ENCODE data around the gene FOXK2.

FOXK2 gene

DNA sequence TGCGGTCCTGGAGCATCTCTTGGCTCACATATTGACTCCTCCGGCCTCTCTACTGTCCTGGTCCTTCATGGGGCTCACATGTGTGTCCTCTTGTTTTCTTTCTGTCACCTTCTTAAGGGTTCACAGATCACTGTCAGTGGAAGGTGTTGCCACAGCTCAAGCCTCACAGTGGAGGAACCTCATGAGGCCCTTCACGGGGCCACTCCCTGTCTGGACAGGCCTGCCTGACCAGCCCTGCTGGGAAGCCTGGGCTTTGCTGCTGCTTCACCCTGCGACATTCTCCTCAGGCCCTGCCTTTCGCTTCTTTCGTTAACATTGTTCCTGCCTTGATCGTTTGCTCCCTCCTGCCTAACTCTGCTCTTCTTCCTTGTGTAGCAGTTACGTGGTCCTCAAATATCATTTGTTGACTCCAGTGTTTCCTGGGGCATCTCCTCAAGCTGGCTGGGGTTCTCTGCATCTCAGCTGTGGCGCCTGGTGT, 72.8 kb downstream of the FOXK2 start:
- peak overlapping the region; percentile 78 for H3K27ac ChIP-seq (ENCODE audit: low read depth, low read length)
- H3K79me2 ChIP-seq (ENCODE audit: control insufficient read depth, insufficient read depth, low read length, unreplicated experiment): peaks cover 10% of the 10 kb centered on the region
- no peak overlapping the region; the same call in 1 of the 2 replicates for H3K4me3 ChIP-seq (ENCODE audit: low read depth, low read length)
- H3K36me3 ChIP-seq (ENCODE audit: insufficient read depth, low read length): peaks cover 23% of the 10 kb centered on the region; the same call in 1 of the 2 replicates
- H3K4me1 ChIP-seq (ENCODE audit: control insufficient read depth, insufficient read depth, low read length, unreplicated experiment): peaks cover 9% of the 10 kb centered on the region
- H3K27me3 ChIP-seq (ENCODE audit: insufficient read depth, low read length): no peaks in the 10 kb centered on the region
- H2AFZ ChIP-seq (ENCODE audit: low read length, unreplicated experiment): no peak overlapping the region

DNA sequence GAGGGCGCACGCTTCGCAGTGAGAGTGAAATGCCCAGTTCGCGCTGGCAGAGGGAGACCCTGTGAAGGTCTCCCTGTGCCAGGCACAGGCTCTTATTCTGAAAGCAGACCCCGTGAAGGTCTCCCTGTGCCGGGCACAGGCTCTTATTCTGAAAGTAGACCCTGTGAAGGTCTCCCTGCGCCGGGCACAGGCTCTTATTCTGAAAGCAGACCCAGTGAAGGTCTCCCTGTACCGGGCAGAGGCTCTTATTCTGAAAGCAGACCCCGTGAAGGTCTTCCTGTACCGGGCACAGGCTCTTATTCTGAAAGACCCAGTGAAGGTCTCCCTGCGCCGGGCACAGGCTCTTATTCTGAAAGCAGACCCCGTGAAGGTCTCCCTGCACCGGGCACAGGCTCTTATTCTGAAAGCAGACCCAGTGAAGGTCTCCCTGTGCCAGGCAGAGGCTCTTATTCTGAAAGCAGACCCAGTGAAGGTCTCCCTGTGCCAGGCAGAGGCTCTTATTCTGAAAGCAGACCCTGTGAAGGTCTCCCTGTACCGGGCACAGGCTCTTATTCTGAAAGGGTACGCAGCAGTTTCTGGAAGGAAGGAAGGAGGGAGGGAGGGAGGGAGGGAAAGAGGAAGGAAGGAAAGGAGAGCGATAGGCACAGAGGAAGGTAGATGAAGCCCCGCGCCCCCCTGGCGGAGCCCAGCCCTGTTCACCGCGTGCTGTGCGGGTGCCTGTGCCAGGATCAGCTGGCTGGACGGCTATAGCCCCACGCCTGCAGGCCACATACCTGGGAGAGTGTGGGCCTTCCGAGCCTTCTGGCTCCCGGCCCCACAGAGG, 73.4 kb downstream of the FOXK2 start:
- Histone ChIP-seq H2AFZ (ENCODE audit: low read length, unreplicated experiment) (peak overlapping the region; percentile 79), H3K4me3 (ENCODE audit: low read depth, low read length) (peak overlapping the region; percentile 89), H3K27me3 (ENCODE audit: insufficient read depth, low read length) (no peaks in the 10 kb centered on the region), H3K36me3 (ENCODE audit: insufficient read depth, low read length) (peaks cover 18% of the 10 kb centered on the region; the same call in 1 of the 2 replicates), H3K79me2 (ENCODE audit: control insufficient read depth, insufficient read depth, low read length, unreplicated experiment) (peaks cover 13% of the 10 kb centered on the region), H3K4me1 (ENCODE audit: control insufficient read depth, insufficient read depth, low read length, unreplicated experiment) (peaks cover 9% of the 10 kb centered on the region), H3K27ac (ENCODE audit: low read depth, low read length) (peak overlapping the region; percentile 78)

DNA sequence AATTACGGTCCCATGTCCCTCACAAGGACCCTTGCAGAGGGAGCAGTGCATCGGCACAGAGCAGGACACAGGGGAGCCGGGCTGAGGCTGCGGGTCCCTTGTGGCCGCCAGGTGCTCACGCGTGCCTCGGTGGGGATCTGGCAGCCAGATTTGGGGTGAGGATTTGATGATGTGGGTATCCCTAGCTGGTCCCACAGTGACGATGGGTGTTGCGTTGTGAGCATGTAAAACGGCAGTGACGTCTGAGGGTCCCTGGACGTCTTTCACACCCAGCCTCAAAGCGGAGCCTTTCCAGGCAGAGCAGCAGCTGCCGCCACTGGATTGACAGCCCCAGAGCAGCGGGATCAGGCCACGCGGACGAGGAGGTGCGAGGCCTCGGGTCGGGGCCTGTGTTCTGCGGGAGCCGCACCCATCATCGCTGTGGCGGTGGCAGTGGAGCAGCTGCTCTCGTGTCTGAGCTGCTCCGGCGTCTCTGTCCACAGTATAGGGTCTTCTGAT, 74.1 kb downstream of the FOXK2 start:
- Histone ChIP-seq H3K36me3 (ENCODE audit: insufficient read depth, low read length) (peaks cover 18% of the 10 kb centered on the region; the same call in 1 of the 2 replicates), H3K4me3 (ENCODE audit: low read depth, low read length) (peak overlapping the region; percentile 89), H3K27me3 (ENCODE audit: insufficient read depth, low read length) (no peaks in the 10 kb centered on the region), H3K79me2 (ENCODE audit: control insufficient read depth, insufficient read depth, low read length, unreplicated experiment) (peaks cover 16% of the 10 kb centered on the region), H3K27ac (ENCODE audit: low read depth, low read length) (peak overlapping the region; percentile 78), H2AFZ (ENCODE audit: low read length, unreplicated experiment) (peak overlapping the region; percentile 79), H3K4me1 (ENCODE audit: control insufficient read depth, insufficient read depth, low read length, unreplicated experiment) (peaks cover 9% of the 10 kb centered on the region)

DNA sequence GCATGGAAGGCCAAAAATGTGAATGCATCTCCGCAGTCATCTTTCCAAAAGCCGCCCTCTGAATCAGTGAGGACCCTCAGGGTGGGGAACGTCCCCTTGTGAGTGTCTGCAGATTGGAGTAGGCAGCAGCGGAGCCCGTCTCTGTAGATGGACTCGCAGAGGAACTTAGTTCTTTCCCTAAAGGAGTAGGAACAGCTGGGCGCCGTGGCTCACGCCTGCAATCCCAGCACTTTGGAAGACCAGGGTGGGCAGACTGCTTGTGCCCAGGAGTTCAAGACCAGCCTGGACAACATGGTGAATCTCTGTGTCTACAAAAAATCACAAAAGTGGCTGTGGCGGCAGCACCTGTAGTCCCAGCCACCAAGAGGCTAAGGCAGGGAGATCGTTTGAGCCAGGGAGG, 75.0 kb downstream of the FOXK2 start:
- H3K36me3 ChIP-seq (ENCODE audit: insufficient read depth, low read length): peaks cover 18% of the 10 kb centered on the region; the same call in 1 of the 2 replicates
- H3K27me3 ChIP-seq (ENCODE audit: insufficient read depth, low read length): no peaks in the 10 kb centered on the region
- H3K4me3 ChIP-seq (ENCODE audit: low read depth, low read length): no peak overlapping the region
- H3K4me1 ChIP-seq (ENCODE audit: control insufficient read depth, insufficient read depth, low read length, unreplicated experiment): peaks cover 9% of the 10 kb centered on the region
- no peak overlapping the region for H2AFZ ChIP-seq (ENCODE audit: low read length, unreplicated experiment)
- no peak overlapping the region for H3K27ac ChIP-seq (ENCODE audit: low read depth, low read length)
- H3K79me2 ChIP-seq (ENCODE audit: control insufficient read depth, insufficient read depth, low read length, unreplicated experiment): peaks cover 16% of the 10 kb centered on the region

DNA sequence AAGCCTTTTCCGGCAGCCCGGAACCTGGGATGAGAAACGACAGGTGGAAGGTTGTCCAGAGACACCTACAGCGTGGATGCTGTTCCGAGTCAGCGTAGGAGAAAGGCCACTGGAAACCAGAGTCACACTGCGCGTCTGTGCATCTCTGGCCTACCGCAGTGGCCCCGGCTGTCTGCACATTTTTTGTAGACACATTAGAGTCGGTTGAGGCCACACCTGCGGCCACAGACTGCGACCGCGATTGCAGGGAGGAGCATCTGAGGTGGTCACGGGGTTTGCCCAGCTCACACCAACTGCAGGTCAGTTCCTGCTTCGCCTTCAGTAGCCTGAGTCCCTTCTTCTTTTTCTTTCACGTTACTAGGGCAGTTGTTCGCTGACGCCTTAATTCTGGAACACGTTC, 76.4 kb downstream of the FOXK2 start:
- no peak overlapping the region for H3K27ac ChIP-seq (ENCODE audit: low read depth, low read length)
- H2AFZ ChIP-seq (ENCODE audit: low read length, unreplicated experiment): no peak overlapping the region
- peaks cover 24% of the 10 kb centered on the region; the same call in 1 of the 2 replicates for H3K36me3 ChIP-seq (ENCODE audit: insufficient read depth, low read length)
- no peaks in the 10 kb centered on the region for H3K27me3 ChIP-seq (ENCODE audit: insufficient read depth, low read length)
- peaks cover 16% of the 10 kb centered on the region for H3K79me2 ChIP-seq (ENCODE audit: control insufficient read depth, insufficient read depth, low read length, unreplicated experiment)
- H3K4me1 ChIP-seq (ENCODE audit: control insufficient read depth, insufficient read depth, low read length, unreplicated experiment): peaks cover 9% of the 10 kb centered on the region
- H3K4me3 ChIP-seq (ENCODE audit: low read depth, low read length): no peak overlapping the region

DNA sequence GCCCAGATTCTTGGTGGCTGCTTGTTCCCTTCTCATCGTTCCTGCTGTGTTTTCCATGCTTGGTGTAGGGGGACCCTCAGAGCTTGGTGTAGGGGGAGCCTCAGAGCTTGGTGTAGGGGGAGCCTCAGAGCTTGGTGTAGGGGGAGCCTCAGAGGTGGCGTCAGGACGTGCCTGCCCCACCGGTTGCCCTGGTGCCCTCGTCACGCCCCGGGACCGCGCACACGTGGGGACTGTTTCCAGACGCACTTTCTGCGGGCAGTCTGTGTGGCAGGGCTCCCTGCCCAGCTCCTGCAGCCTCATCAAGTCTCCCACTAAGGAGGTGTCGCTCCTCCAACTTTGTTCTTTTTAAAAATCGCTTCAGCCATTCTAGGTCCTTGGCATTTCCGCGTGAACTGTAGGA, 76.8 kb downstream of the FOXK2 start:
- no peak overlapping the region for H2AFZ ChIP-seq (ENCODE audit: low read length, unreplicated experiment)
- H3K4me1 ChIP-seq (ENCODE audit: control insufficient read depth, insufficient read depth, low read length, unreplicated experiment): peaks cover 9% of the 10 kb centered on the region
- H3K27me3 ChIP-seq (ENCODE audit: insufficient read depth, low read length): no peaks in the 10 kb centered on the region
- H3K36me3 ChIP-seq (ENCODE audit: insufficient read depth, low read length): peaks cover 28% of the 10 kb centered on the region; the same call in 1 of the 2 replicates
- H3K4me3 ChIP-seq (ENCODE audit: low read depth, low read length): no peak overlapping the region
- H3K79me2 ChIP-seq (ENCODE audit: control insufficient read depth, insufficient read depth, low read length, unreplicated experiment): peaks cover 16% of the 10 kb centered on the region
- H3K27ac ChIP-seq (ENCODE audit: low read depth, low read length): no peak overlapping the region

DNA sequence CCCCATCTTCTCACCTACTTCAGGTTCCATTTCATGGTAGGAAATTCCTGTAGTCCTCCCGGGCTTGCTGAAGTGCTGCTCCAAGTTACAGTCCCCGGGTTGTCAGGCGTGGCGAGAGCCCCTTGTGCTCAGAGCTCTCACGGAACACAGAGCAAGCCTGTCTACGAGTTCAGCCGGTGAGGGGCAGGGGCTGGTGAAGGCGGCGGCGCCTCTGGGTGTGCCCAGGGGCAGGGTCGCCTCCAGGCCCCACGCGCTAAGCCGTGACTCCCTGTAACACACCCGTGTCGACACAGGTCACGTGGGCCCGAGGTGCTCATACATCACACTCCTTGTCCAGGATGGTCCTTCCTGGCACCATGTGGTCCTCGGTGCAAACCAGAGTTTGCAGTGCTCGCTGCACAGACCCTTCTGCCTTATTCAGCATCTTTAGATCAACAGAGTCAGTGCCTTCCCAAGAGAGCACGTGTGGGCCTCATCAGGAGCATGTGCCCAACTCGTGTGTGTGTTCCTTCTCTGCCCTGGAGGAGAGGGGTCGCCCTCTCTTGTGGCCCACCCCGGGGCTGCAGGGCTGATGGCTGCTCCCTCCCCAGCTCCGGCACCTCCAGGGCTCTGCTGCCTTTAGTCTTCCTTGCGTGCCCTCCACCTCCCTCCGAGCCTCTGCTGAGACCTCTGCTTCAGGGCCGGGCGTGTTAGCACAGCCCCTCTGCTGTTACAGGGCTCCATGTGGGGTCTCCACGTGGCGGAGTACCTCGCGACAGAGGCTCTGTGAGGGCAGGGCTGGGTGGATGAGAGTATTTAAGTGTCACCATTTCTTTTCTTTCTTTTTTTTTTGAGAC, 77.5 kb downstream of the FOXK2 start:
- H3K27ac ChIP-seq (ENCODE audit: low read depth, low read length): no peak overlapping the region
- peaks cover 9% of the 10 kb centered on the region for H3K4me1 ChIP-seq (ENCODE audit: control insufficient read depth, insufficient read depth, low read length, unreplicated experiment)
- H3K4me3 ChIP-seq (ENCODE audit: low read depth, low read length): no peak overlapping the region
- no peak overlapping the region for H2AFZ ChIP-seq (ENCODE audit: low read length, unreplicated experiment)
- H3K27me3 ChIP-seq (ENCODE audit: insufficient read depth, low read length): no peaks in the 10 kb centered on the region
- peaks cover 16% of the 10 kb centered on the region for H3K79me2 ChIP-seq (ENCODE audit: control insufficient read depth, insufficient read depth, low read length, unreplicated experiment)
- peaks cover 35% of the 10 kb centered on the region; the same call in 1 of the 2 replicates for H3K36me3 ChIP-seq (ENCODE audit: insufficient read depth, low read length)

DNA sequence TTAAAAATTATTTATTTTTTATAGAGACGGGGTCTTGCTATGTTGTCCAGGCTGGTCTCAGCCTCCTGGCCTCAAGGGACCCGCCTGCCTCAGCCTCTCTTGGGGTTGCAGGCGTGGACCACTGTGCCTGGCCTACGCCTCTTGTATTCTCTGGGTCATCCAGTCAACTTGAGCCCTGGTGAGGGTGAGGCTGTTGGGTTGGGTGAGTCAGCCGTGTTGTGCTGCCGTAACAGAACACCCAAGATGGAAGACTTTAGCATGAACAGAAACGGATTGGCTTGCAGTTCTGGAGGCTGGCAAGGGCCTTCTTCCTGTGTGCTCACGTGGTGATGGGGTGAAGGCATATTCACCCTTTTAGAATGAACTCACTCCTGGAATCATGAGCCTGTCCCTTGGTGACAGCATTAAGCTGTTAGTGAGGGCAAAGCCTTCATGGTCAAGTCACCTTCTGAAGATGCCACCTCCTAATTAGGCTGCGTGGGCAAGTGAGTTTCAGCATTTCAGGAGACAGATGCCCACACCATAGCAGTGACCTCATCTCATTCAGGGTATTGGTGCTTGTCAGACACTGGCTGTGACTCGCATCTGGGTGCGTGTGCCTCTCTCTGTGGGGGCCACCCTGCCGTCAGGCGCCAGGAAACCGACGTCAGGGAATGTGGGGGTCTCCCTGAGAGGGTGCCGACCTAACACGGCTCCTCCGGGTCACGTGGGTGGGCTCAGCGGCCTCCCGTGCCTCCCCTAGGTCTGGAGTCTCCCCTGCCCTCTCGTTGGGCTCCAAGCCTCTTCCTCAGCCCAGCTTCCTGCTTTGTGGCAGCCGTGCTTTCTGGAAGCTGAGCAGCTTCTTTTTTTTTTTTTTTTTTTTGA, 79.0 kb downstream of the FOXK2 start:
- no peak overlapping the region for H3K4me3 ChIP-seq (ENCODE audit: low read depth, low read length)
- no peak overlapping the region for H2AFZ ChIP-seq (ENCODE audit: low read length, unreplicated experiment)
- no peak overlapping the region; the same call in 1 of the 2 replicates for H3K27ac ChIP-seq (ENCODE audit: low read depth, low read length)
- peaks cover 16% of the 10 kb centered on the region for H3K79me2 ChIP-seq (ENCODE audit: control insufficient read depth, insufficient read depth, low read length, unreplicated experiment)
- H3K27me3 ChIP-seq (ENCODE audit: insufficient read depth, low read length): no peaks in the 10 kb centered on the region
- H3K36me3 ChIP-seq (ENCODE audit: insufficient read depth, low read length): peaks cover 42% of the 10 kb centered on the region; the same call in 1 of the 2 replicates
- peaks cover 7% of the 10 kb centered on the region for H3K4me1 ChIP-seq (ENCODE audit: control insufficient read depth, insufficient read depth, low read length, unreplicated experiment)

DNA sequence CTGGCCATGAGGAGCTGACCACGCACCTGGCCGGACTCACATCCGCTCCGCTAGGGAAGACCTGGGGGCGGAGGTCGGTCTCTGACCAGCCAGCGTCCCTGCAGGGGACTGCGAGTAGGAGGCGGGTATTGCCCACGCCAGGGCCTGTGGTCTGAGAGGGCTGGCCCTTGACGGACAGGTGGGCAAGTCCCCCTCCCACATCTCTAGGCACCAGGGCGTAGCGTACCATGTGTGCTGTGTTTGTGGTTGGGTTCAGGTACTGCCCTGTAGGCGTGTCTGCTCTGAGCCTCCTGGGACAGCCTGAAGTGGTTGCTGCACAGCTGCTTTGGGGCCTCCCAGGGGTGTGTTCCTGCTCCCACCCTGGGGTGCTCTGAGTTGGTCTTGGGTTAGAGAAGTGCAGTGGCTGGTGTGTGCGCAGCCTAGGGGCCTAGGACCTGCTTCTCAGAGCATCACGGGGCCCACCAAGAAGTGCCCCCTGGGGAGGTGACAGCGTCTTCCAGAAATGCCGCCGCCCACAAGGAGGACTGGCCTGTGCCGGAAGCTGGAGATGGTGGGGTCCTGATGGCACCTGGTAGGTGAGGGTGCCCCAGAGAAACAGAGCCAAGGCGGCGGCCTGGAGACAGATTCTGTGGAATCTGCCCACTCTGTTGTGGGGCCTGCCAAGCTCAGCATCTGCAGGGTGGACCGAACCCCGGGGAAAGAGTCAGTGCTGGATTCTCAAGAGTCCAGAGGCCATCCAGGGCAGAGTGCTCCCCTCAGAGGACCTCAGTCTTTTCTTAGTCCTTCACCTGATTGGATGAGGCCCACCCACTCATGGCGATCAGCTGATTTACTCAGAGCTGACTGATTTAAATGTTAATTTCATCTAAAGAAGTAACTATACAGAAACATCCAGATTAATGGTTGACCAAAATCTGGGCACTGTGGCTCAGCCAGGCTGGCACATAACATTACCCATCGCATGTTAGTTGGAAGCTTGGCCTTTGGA, 80.4 kb downstream of the FOXK2 start:
- Histone ChIP-seq H3K4me3 (ENCODE audit: low read depth, low read length) (no peak overlapping the region), H2AFZ (ENCODE audit: low read length, unreplicated experiment) (no peak overlapping the region), H3K27ac (ENCODE audit: low read depth, low read length) (no peak overlapping the region), H3K27me3 (ENCODE audit: insufficient read depth, low read length) (no peaks in the 10 kb centered on the region), H3K36me3 (ENCODE audit: insufficient read depth, low read length) (peaks cover 50% of the 10 kb centered on the region; the same call in 1 of the 2 replicates), H3K4me1 (ENCODE audit: control insufficient read depth, insufficient read depth, low read length, unreplicated experiment) (no peaks in the 10 kb centered on the region), H3K79me2 (ENCODE audit: control insufficient read depth, insufficient read depth, low read length, unreplicated experiment) (peaks cover 8% of the 10 kb centered on the region)
